GM12891 (cell line): Measurements from ENCODE around the gene ZDHHC21.

ENCODE experiments used
- DNase-seq: peaks from one replicate; pipeline ENCODE4 v3.0.0; 2011; ENCODE audit warnings: low spot score; ENCODE audit not compliant: insufficient read length
- FAIRE-seq: peaks from 2 replicates; lab custom pipeline; 2011; peaks lifted over from hg19 to GRCh38; lab: Jason Lieb, UNC
- PAX5 ChIP-seq: IDR thresholded peaks from 2 replicates; pipeline ENCODE4 v1.6.1; 2011; ENCODE audit warnings: low read length, moderate library complexity, mild to moderate bottlenecking; ENCODE audit not compliant: insufficient read depth, severe bottlenecking
- POLR2A ChIP-seq: IDR thresholded peaks from 2 replicates; pipeline ENCODE4 v1.6.1; 2011; ENCODE audit warnings: low read depth, low read length, control low read depth
- POLR2AphosphoS5 ChIP-seq: IDR thresholded peaks from 2 replicates; pipeline ENCODE4 v1.6.1; 2011; ENCODE audit warnings: low read depth, low read length, control low read depth
- POU2F2 ChIP-seq: IDR thresholded peaks from 2 replicates; pipeline ENCODE4 v1.6.1; 2011; ENCODE audit warnings: low read depth, mild to moderate bottlenecking, control low read depth, low read length, moderate library complexity
- SPI1 ChIP-seq: IDR thresholded peaks from 2 replicates; pipeline ENCODE4 v1.6.1; 2011; ENCODE audit warnings: low read depth, low read length, control low read depth
- TAF1 ChIP-seq: IDR thresholded peaks from 2 replicates; pipeline ENCODE4 v1.6.1; 2011; ENCODE audit warnings: low read depth, low read length, control low read depth

The ZDHHC21 gene

DNA sequence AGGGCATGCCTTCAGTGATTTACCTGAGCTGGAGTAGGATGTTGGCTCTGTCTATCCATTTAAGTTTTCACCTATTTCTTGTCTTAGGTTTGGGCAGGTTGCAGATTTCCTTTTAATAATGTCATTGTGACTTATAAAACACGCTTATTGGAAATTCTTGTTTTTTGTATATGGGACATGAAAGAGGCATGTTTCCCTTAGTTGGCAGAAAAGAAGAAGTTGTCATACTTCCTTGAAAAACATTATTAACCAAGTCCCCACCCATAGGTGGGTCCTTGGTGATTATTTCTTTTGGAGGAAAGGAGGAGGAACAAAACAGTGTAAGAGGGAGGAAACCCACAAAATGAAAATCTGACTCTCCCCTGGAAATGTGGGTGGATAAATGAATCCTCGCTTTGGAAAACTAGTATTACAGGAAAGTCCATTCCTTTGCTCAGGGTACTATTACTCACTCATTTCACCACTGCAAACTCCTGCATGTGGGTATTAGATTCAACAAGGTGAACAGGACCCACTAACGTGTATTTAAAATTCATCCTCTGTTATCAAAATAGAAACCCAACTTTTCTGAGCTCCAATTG is 20.0 kb upstream of the ZDHHC21 start:
- FAIRE-seq (no peak), DNase-seq (no peak)
- no peak for TF ChIP-seq POU2F2
- TF ChIP-seq SPI1, result no peak
- TF ChIP-seq POLR2AphosphoS5, result no peak
- TF ChIP-seq POLR2A, result no peak
- TF ChIP-seq TAF1, result no peak
- no peak for TF ChIP-seq PAX5

DNA sequence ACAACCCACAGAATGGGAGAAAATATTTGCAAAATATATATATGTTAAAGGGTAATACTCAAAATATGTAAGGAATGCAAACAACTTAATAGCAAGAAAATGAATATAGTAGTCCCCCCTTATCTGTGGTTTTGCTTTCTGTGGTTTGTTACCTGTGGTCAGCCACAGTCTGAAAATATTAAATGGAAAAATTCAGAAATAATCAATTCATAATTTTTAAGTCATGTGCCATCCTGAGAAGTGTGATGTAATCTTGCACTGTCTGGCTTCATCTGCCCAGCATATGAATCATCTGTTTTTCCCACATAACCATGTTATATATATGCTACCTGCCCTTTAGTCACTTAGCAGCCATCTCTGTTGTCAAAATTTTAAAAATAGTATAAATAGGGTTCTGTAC is 17.6 kb upstream of the ZDHHC21 start:
- DNase-seq (no peak), FAIRE-seq (no peak)
- TF ChIP-seq POLR2A (no peak), SPI1 (no peak), POU2F2 (no peak), POLR2AphosphoS5 (no peak), TAF1 (no peak), PAX5 (no peak)

DNA sequence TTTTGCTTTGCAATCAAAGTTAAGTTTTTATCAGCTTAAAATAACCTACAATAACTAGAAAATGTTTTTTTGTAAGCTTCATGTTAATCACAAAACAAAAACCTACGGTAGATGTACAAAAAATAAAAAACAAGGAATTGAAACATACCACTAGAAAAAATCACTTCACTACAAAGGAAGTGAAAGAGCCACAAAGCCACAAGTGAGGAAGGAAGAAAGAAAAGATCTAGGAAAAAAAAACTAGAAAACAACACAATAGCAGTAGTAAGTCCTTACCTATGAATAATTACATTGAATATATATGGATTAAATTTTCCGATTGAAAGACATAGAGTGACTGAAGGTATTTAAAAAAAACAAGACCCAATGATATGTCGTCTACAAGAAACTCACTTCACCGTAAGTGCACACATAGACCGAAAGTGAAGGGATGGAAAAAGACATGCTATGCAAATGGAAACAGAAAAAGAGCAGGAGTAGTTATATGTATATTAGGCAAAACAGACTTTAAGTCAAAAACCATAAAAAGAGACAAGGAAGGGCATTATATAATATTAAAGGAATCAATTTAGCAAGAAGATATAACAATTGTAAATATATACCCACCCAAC is 13.4 kb upstream of the ZDHHC21 start:
- no peak for DNase-seq
- TF ChIP-seq TAF1, result no peak
- peak; percentile 81 for TF ChIP-seq SPI1
- no peak for TF ChIP-seq POLR2A
- FAIRE-seq, result no peak

DNA sequence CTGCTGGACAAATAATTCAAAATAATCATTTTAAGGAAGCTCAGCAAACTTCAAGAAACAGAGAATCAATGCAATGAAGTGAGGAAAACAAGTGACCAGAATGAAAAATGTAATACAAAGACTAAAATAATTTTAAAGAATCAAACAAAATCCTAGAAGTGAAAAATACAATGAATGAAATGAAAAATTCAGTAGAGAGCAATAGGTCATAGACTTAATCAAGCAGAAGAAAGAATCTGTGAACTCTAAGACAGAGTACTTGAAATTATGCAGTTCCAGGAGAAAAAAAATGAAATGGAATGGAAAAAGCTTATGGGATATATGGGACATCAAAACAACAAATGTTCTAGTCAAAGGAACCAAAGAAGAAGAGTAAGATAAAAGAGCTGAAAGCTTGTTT is 11.8 kb upstream of the ZDHHC21 start:
- FAIRE-seq, result no peak
- no peak for TF ChIP-seq POU2F2
- TF ChIP-seq PAX5, result no peak
- TF ChIP-seq TAF1, result no peak
- TF ChIP-seq POLR2A, result no peak
- no peak for TF ChIP-seq POLR2AphosphoS5
- TF ChIP-seq SPI1, result no peak
- no peak for DNase-seq

DNA sequence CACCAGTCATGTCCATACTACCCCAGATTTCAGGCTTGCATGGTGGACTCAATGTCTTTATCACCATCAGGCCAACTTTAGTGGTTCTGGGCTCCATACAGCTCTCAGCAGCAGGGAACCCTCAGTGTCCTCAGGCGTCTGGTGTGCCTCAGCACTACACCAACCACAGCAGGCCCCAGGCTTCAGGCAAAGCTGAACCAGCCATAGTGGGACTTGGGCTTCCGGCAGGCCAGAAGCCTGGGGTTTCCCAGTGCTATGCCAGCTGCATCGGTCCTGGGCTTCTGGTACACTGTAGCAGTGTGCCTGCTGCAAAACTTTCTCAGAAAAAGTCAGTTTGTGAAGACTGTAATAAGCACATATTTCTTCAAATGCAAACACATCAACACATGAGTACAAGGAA is 11.0 kb upstream of the ZDHHC21 start:
- DNase-seq, result no peak
- no peak for FAIRE-seq
- TF ChIP-seq POLR2AphosphoS5 (no peak), TAF1 (no peak), PAX5 (no peak), POLR2A (no peak), POU2F2 (no peak), SPI1 (no peak)

DNA sequence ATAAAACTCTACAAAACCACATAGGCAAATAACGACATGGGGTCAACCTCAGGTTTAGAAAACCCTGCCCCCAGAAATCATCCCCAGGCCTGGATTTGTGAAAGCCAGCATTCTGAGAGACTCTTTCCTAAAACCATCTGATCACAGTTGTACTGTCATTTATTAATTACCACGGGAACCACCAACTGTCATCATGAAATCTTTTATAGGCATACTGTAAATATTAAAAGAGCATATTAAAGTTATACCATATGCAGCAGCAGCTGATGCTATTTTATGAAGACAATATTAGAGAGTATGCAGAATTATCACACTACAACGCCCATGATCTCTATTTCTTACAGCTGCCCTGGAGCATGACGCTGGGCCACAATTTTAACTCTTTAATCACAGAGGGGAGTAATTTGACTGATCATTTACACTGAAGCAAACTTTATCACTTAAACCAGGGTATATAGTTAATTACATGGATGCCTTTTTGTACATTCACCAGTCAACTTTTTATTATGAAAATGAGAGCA is 9.0 kb upstream of the ZDHHC21 start:
- FAIRE-seq, result no peak
- TF ChIP-seq SPI1 (no peak), PAX5 (no peak), POLR2A (no peak), TAF1 (no peak), POU2F2 (no peak), POLR2AphosphoS5 (no peak)
- no peak for DNase-seq

DNA sequence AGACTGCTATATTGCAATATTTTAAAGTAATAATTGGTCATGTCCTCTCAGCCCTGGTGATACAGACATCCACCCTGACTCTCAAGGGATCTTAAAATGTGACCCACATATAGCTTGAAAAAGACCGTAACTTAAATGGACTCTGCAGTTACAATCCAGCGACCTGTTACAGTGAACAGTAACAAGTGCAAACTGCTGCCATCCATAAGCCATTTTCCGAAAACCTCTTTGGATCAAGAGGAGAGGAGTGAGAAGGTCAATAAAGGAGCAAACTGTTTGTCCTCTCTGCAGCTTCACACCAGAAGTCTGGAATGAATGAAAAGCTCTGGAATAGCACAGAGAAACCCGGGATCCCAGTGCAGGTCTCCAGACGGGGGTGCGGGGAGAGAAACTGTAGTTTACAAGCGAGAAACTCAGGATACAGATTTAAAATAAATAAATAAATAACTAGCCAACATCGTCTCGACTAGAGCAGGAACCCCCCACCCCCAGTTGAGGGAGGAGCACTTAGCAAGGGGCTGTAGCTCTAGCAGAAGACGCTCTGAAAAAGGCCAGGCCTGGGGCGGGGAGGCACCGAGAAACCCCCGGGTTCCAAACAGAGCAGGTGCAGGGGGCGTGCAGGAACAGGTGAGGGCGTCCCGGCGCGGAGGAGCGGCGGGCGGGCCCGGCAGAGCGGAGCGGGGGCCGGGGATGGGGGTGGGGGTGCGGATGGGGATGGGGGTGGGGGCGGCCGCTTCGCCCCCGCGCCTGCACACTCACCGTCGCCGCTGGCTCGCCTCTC is 572 bp downstream of the ZDHHC21 start:
- DNase-seq, result no peak
- TF ChIP-seq PAX5, result no peak
- peak; percentile 38 for TF ChIP-seq POLR2AphosphoS5
- TF ChIP-seq POLR2A, result peak; percentile 3; the same call in 1 of the 2 replicates
- peak; percentile 67 for FAIRE-seq

DNA sequence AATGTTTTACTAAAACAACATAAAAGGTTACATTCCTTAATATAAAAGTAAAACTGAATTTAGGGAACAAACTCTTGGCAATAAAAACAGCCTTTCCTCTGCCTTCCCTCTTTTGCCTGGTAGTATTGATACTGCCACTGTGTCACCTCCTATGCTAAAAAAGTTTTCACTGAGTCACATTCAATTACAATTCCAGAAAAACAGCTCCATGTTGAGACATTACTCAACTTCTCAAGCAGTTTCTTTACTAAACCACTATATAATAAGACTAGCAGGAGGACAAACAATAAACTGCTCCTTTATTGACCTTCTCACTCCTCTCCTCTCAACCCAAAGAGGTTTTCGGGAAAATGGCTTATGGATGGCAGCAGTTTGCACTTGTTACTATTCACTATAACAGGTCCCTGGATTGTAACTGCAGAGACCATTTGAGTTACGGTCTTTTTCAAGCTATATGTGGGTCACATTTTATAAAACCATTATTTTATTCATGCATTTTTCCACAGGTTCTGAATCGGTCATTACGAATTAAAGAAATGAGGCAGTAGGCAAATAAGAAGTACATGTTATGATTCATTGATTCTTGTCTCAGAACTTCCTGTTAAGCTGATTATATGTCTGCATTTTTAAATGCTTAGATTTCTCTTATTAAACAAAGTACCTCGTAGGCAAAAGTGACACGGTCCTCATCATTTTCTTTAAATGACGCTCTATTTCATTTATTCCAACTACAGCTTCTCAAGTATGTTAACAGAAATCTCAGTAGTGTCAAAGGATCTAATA is 2.1 kb downstream of the ZDHHC21 start:
- TF ChIP-seq POLR2AphosphoS5, result no peak
- no peak for TF ChIP-seq POU2F2
- no peak for TF ChIP-seq PAX5
- TF ChIP-seq POLR2A, result no peak
- no peak for TF ChIP-seq SPI1
- no peak for TF ChIP-seq TAF1
- FAIRE-seq, result no peak
- DNase-seq, result no peak

DNA sequence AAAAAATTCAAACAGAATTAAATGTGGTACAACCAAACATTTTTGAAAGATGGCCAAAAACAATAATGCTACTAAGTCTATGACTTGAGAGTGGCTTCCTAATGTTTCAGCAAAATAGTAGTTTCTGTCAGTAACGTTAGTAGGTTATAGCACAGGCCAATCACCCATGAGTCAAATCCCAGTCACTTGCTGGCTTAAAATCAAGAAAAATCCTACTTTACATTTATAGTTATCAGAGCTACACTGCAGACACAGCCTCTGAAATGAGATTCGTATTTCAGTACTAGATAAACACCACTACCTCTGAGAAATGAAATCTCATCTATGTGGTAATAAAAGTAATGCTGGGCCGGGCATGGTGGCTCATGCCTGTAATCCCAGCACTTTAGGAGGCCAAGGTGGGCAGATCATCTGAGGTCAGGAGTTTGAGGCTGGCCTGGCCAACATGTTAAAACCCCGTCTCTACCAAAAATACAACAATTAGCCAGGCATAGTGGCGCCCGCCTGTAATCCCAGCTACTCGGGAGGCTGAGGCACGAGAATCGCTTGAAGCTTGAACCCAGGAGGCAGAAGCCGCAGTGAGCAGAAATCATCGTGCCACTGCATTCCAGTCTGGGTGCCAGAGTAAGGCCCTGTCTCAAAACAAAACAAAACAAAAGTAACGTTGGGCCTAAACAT is 6.1 kb downstream of the ZDHHC21 start:
- DNase-seq (no peak), FAIRE-seq (no peak)
- TF ChIP-seq POU2F2, result no peak
- no peak for TF ChIP-seq SPI1
- TF ChIP-seq PAX5, result no peak
- no peak for TF ChIP-seq POLR2AphosphoS5
- no peak for TF ChIP-seq POLR2A
- TF ChIP-seq TAF1, result no peak
